Stimulated activated CD4-positive, alpha-beta T cell treated with anti-CD3 and anti-CD28 coated beads, Interleukin-12 subunit alpha, Interleukin-12 subunit beta, amount 100 ng/mL, for 4 hours (primary cell): ENCODE measurements around the gene KLHDC8B.

Source experiments
- DNase-seq: peaks from one replicate; pipeline ENCODE4 v3.0.0-alpha.2; 2020

Gene KLHDC8B

DNA sequence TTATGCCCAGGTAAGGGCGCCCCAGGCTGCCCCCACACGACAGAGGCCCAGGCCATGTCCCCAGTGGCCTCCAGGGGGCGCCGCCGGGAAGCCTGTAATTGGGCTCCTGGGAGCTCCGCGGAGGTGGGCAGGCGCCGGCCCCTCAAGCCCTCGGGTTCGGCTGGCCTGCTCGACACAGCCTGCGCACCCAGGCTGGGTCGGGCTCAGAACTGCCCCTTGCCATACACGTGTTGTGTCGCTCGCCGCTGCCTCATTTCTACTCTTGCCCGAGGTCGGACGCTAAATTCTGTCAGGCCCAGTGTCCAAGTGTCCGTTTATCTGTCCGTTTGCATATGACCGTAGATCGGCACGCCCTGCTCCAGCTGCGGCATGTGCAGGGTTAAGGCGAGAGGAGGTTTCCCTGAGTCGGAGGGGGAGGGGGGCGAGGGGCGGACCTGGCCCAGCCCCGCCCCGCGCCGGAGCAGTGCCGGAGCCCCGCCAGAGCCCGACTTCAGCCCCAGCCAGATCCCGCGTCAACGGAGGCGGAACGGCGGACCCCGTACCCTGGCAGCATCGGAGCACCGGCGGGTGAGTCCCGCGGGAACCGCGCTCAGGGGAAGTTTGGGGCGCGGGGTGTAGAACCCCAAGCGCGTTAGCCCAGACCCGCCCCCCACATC, at the start of gene KLHDC8B:
Gene KLHDC8B (plus strand): TSS at position 480 of the 656 bp plus-strand sequence. CDS start 1,172 bp downstream, outside the sequence.
- peak; percentile 83 for DNase-seq

DNA sequence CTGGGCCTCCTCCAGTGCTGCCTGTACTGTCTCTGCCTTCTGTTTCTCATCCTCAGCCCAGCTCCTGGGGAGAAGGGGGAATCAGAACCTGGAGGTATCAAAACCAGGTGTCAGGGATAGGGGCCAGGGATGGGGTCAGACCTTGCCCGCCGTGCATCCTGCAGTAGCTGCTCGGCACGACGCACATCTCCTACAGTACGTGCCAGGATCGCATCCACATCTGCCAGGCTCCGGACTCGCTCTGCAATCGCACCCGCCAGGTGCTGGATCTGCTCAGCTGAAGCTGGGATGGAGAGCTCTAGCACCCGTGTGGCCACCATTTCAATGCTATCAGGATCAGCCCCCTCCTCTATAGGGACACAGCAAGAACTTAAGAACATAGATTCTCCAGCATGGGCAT, 49.4 kb upstream of the KLHDC8B start:
- DNase-seq: no peak

DNA sequence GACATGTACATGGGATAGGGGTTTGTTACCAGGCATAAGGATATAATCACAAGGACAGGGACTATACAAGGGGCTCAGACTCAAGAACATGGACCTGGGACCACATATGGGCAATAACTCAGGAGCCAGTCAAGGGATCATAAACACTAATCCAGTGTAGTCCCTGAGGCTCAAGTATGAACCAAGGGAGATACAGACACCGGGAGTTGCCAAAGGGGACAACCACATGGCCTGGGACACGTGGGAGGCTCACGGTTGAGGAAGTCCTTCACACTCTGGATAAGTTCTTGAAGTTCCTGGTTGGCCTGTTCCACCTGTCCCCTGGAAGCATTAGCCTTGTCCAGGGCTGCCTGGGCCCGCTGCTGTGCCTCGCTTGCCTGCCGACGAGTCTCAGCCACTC, 48.9 kb upstream of the KLHDC8B start:
- no peak for DNase-seq

DNA sequence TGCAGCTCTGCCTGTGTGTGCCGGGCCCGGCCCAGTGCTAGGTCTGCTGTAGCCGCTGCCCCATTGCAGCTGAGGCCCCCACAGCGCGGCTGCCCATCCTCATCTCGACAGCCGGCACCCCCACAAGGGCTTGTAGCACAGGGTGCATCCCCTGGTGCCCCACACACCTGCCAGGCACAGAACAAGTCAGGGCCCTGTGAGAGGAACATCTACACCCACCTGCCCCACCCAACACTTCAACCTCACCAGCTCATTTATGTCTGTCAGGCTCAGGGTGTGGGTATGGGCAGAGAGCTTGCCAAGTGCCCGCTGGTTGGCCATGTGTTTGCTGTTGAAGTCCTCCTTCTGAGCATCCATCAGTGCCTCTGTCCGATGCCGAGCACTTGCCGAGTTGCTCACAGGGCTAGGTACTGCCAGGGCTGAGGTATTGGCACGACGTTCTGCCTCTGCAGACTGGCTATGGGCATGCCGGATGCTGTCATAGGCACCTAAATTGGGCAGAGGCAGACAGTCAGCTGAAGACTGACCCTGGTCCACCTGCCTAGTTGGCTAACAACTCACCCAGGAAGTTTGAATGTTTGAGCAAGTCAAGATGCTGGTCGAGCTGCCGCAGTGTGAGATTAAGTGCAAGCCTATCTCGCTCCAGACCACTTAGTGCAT, 48.4 kb upstream of the KLHDC8B start:
- no peak for DNase-seq

DNA sequence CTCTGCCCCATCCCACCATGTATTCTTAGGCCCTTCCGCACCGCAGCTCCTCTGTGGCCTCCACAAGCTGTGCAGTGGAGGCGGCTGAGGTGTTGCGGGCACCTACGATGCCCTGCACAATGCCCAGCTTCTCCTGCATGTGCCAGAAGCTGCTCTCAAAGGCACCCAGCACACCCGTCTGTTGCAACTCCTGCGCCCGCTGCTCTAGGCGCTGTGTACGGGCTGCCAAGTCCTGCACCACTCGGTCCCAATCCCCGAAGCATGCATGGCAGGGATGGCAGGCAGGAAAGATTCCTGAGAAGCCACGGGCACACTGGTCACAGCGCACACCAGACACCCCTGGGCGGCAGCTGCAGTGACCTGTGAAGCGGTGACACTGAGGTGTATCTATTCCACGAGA, 47.7 kb upstream of the KLHDC8B start:
- no peak for DNase-seq

DNA sequence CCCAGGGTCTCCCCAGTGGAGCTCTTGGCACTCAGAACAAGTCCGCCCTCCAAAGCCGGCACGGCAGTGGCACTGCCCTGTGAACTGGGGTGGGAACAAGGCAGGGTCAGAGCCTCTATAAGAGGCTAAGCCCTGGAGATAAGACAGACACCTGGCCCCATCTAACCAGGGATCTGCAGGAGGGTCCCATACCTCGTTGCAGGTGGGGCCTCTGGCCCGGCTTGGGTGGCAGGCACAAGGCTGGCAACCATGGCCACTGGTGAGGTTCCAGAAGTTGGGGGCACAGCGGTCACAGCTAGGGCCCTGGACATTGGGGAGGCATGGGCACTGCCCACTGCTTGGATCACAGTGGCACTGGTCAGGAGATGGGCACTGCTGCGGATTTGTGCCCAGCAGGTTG, 47.2 kb upstream of the KLHDC8B start:
- DNase-seq: no peak

DNA sequence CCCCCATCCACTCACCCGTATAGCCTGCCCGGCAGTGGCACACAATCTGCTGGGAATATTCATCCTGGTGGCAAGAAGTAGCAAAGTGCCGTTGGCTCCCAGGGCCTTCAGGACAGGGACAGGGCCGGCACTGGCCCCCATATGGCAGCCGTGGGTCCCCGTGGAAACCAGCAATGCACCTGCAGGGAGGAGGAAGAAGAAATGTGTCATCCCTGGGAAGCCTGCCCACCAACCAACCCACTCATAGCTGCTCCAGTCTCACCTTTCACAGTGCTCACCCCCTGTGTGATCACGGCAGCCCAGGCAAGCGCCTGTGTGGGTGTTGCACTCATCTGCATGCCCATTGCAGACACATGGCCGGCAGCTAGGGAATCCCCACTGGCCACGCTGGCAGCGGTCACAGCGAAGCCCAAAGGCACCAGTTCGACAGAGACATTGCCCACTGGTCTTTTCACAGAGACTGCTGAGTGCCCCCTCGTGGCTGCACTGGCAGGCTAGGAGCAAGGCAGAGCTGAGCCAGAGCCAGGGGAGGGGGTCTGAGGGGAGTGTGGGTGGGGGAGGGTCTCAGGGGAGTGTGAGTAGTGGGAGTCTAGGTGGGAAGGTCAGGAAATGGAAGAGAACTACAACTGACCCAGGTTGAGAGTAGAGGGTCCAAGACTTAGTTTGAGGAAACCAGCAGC, 46.3 kb upstream of the KLHDC8B start:
- no peak for DNase-seq

DNA sequence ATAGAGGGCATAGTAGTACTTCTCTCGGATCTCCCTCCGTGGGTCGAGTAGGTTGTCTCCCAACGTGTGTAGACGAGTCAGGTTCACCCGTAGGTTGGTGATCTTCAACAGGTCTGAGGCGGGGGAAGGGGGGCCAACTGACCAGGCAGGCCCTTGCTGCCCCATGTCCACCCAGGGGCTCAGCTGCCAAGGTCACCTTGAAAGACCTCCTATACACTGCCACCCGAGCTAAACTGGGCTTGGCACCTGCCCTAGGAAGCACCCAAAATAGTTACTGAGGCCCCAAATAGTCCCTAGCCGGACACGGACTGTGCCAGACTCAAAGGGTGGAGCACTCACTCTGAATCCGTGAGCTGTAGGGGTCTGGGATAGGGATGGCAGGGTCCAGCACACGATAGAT, 40.4 kb upstream of the KLHDC8B start:
- no peak for DNase-seq

DNA sequence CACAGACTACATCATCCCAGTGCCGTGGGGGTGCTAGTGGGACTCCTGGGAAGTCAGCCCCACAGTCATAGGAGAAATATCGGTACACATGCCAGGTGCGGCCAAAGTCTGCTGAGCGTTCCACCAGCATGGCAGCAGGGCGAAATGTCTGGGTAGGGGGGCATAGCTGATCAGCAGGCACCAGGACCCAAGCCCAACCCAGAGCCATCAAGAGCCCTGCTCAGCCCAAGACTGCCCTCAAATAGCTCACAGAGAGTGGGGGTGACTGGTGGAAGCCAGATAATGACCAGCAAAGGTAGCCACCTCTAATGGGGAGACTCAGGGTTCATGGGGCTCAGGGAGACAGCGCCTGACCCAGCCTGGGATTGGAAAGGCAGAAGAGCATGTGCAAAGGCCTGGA, 39.8 kb upstream of the KLHDC8B start:
- no peak for DNase-seq

DNA sequence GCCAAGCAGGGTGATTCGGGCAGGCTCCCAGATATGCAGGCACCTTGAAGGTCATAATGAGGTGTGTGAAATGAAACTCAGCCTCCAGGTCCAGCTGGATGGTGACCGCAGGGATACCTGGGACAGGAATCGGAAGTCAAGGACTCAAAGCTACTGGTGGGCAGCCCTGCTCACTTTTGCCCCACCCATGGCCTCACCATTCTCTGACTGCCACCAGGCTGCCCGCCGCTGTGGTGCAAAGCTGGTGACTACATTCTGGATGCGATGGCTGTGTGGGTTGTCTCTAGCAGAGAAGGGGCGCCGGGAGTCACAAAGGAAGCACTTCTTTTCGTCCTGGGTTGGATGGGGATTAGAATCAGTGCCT, 39.3 kb upstream of the KLHDC8B start:
- no peak for DNase-seq

DNA sequence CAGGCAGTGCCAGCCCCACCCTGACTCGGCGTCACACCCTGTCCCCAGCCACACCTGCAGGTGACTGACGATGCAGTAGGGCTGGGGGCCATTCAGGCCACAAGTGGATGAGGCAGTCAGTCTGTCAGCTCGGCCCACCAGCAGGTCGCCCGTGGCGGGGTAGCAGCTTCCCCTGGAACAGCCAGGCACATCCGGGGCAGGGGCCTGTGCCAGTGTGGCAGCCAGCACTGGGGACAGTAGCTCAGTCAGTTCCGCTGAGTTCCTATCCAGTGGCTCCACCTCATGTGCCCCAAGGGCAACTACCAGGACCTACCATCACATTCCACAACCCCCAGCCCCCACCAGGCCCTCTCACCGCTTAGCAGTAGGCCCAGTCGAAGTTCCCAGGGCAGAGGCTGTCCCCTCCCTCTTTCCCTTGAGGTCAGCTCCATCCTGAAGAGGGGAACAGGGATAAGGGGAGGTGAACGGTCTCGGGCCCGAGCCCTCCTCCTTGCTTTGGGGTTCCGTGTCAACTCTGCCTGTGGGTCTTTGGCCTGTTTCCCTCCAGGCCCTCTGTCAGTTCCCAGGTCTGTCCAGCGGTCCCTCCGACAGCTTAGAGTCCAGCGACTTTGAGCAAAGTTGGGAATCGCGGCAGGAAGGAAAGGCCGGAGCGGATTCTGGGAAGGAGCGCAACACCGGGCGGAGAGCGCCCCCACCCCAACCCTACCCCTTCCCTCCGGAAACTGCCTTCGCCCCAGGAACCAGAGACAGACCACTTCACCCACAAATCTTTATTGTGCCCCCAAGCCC, 38.8 kb upstream of the KLHDC8B start, which contains the start of gene LAMB2:
Gene LAMB2 (minus strand): TSS at position 614 of the 789 bp plus-strand sequence. CDS start 183 bp downstream, at position 431.
- DNase-seq: no peak

DNA sequence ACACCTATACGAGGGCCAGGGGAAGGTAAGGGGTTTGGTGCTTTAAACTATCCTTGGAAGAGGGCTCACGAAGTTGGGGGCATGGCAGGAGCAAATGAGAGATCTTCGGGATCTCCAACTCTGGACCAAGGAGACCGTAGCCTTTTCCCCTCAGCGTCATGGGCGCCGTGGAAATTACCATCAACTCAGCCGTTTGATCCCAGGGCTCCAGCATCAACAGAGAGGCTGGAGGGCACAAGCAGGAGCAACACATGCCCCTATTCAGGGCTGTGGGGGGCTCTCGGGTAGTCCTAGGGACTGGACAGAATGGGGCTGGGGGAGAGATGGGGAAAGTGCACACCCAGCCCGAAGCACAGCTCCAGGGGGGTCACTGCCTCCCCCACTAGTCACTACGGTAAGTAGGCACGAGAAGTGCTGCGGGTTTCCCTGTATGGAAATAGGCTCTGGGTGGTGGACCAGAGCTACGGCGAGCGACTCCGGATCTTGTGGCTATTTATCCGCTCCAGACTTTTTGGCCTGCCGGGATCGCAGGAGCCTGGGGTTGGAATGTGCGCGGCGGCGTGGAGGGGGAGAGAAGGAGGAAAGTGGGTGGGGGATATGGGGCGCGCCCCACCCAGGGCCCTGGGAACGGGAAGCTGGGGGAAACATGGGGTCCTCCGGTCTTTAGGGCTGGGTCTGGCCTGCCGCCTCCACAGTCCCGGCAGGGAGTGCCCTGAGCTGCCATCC, 38.0 kb upstream of the KLHDC8B start:
- no peak for DNase-seq

DNA sequence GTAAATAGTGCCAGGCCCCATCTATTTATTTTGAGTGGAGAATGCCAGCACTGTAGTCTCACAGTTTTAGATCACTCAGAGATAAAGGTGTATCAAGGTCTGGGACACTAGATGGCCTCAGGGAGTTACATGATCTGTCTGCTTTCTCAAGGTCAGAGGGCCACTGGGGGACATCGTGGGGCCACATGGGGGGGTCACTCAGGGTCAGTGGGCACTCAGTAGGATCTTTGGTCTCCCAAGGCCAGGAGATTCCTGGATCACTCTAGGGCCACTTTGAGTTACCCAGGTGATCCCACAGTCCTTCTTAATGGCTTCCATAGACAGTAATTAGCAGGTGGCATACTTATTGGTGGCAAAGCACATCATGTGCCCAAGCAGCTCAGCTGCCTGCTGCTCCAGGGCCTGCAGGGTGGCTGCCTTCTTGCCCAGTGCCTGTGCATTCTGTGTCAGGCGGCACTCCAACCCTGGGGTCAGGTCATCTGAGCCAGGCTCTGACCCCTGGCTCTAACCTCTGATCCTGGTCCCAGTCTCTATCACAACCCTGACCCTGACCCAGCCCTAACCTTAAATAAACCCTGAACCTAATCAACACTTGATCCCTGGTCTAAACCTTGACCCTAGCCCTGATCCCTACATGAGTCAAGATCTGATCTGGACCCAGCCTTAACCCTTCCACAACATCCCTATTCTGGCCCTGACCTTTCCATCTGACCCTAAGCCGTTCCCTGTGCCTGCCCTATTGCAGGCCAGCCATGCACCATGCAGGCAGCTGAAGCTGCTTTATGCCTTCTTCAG, 36.7 kb upstream of the KLHDC8B start:
- no peak for DNase-seq

DNA sequence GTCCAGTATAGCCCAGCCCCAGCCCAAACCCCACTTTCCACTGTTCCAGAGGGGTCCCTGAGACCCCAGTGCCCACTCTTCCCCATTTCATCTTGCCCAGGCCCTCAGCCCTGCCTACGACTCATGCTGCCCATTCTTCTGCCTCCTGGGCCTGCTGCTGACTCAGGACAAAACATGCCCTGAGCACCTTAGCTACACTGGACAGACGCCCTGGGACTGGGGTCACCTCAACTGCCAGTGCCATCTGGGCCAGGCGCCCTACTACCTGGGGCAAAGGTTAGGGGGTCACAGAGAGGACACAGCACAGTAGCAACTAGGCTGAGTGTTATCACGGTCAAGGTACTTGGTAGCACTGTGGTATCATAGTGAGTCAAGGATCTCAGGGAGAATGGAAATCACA, 35.9 kb upstream of the KLHDC8B start:
- DNase-seq: no peak

DNA sequence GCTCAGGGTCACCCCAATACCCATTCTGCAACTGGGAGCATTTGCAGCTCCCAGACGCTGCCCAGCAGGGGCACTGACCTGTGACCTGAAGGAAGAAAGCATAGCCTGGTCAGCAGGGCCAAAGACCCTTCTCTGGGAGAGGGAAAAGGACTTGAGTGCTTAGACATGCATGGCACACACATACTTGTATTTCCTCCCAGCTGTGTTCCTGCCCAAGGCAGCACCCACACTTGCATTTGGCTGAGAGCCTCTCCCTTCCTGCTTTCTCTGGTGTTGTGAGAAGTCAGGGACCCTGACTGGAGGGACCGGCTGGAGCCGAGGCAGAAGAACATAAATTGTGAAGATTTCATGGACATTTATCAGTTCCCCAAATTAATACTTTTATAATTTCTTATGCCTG, 31.3 kb upstream of the KLHDC8B start:
- no peak for DNase-seq

DNA sequence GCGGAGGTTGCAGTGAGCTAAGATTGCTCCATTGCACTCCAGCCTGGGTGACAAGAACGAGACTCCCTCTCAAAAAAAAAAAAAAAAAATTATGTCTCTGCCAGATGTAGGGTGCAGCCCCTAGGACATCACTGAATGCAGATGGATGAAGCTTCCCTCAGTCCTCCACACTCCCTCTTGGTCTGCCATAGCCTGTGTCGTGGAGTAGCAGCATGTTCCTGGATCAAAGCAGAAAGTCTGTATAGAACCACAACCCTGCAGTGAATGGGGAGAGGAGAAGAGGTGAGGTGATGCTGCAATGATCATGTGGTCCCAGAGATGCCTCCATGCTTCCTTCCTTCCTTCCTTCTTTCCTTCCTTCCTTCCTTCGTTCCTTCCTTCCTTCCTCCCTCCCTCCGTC, 23.2 kb upstream of the KLHDC8B start:
- no peak for DNase-seq

DNA sequence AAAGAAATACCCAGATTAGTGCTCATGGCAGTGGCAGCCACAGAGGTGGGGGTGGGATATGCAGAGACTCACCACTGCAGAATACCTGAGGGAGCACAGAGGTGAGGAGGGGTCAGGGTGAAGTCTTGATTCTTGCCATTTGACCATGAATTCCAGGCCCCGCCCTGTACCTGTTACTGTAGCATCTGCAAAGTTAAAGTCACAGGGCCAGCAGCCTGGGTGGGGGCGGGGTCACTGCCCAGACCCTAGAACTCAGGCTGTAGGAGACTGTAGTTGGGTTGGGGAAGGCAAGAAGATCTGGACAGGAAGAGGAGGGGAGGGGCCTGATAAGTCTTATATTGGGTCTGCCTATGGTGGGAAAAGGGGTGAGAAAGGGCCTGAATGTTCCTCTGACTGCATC, 19.8 kb upstream of the KLHDC8B start:
- DNase-seq: no peak

DNA sequence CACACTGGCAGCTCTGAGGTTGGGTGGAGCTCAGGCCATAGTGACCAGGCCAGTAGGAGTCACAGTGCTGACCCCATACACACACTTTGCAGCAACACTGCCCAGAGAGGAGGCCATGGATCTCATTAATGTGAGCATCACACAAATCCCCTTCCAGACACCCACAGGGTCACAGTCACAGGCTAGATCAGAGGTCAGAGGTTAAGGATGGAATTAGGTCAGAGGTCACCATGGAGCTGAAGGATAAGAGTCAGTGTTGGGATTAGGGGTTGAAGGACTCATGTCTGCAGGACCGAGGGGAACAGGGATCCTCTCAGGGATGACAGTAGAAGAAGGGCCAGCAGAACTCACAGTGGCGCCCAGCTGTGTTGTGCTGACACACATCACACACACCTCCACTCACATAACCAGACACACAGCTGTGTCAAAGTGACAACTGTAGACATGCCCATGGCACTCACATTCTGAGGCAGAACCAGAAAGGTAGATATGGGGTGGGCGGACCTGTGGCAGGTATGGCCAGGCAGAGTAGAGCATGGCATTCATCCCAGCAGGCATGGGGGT, 18.0 kb upstream of the KLHDC8B start:
- no peak for DNase-seq

DNA sequence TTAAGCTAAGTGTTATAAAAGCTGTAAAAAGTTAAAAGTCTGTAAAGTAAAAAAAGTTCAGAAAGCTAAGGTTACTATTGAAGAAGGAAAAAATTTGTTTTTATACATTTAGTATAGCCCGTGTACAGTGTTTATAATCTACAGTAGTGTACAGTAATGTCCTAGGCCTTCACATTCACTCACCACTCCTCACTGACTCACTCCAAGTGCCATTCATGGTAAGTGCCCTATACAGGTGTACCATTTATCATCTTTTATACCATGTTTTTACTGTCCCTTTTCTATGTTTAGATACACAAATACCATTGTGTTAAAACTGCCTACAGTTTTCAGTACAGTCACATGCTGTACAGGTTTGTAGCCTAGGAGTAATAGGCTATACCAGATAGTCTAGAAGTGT, 14.1 kb upstream of the KLHDC8B start:
- no peak for DNase-seq

DNA sequence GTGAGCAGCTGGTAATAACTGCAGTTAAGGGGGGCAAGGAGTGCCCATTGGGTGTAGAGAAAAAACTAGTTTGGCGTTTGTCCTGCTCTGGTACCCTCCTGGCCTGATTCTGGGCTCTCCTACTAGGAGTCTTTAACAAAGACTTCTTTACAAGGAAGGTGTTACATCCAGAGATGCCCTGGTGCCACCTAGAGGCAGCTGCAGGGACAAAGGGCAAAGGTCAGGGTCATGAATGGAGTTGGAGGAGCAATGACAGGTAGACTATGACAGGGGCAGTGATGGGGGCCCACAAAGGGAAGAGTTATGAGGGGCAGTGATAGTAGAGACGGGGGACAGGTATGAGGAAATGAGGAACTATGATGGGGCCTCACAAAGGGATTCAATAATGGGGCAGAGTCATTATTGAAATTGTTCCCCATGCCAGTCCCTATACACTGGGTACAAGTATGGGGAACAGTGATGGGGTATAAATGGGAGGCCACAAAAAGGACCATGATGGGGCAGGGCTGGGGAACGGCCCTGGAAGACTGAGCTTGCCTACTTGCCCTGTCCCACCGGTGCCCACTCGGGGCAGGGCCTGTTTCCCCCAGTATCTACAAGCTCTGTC, 13.2 kb upstream of the KLHDC8B start:
- peak; percentile 42 for DNase-seq

DNA sequence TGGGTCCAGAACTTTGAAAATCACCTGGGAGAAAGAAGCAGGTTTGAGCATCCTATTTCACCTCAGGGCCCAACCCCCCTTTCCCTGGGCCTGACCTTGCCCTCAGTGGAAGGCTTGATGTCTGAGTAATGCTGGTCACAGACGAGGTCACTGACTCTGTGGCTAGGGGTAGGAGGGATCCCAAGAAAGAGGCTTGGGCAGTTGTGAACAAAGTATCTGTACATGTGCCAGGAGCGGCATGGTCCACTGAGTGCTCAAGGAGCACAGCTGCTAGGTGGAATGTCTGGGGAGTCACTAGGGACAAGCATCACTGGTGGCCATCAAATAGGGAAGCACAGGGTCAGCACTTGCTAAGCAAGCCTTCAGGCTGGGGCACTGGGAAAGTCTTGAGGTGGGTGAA, 12.6 kb upstream of the KLHDC8B start:
- DNase-seq: no peak
